GM06990 (cell line): ENCODE results near the gene ZNF524.

Experiments
- DNase-seq: peaks from one replicate; pipeline ENCODE4 v3.0.0-alpha.2; 2011; ENCODE audit not compliant: insufficient read length; ENCODE audit errors: extremely low read depth
- H3K27me3 ChIP-seq: replicated peaks from 2 replicates; pipeline ENCODE4 v1.6.0; 2011; ENCODE audit warnings: low read length; ENCODE audit not compliant: control insufficient read depth, insufficient read depth
- H3K36me3 ChIP-seq: 2 replicates; pipeline ENCODE4 v1.5.1; 2011; ENCODE audit warnings: low read length; ENCODE audit not compliant: control insufficient read depth, insufficient read depth
- H3K4me3 ChIP-seq: replicated peaks from 2 replicates; pipeline ENCODE4 v1.5.1; 2011; ENCODE audit warnings: low read depth, mild to moderate bottlenecking, control low read depth, low read length
- CTCF ChIP-seq: IDR thresholded peaks from 2 replicates; pipeline ENCODE4 v1.5.1; 2011; ENCODE audit warnings: low read length, control low read depth, mild to moderate bottlenecking, inconsistent platforms; ENCODE audit not compliant: insufficient read depth, poor library complexity, severe bottlenecking

Gene ZNF524

DNA sequence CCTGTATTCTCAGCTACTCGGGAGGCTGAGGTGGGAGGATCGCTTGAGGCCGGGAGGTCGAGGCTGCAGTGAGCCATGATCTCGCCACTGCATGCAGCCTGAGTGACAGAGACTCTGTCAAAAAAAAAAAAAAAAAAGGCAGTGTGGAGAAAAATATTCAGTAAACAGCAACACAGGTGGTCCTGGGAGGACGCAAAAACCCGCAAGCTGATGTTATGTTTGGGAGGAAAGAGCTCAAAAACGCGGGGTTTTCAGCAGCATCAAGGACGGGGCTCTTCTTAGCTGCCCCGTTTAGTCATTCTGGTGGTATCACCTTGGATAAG, 24.9 kb downstream of the ZNF524 start:
- no peaks in the 10 kb centered on the region; the same call in 1 of the 2 replicates for H3K36me3 ChIP-seq
- TF ChIP-seq CTCF: no peak
- H3K27me3 ChIP-seq: no peaks in the 10 kb centered on the region
- no peak for DNase-seq
- peak overlapping the region; percentile 79 for H3K4me3 ChIP-seq

DNA sequence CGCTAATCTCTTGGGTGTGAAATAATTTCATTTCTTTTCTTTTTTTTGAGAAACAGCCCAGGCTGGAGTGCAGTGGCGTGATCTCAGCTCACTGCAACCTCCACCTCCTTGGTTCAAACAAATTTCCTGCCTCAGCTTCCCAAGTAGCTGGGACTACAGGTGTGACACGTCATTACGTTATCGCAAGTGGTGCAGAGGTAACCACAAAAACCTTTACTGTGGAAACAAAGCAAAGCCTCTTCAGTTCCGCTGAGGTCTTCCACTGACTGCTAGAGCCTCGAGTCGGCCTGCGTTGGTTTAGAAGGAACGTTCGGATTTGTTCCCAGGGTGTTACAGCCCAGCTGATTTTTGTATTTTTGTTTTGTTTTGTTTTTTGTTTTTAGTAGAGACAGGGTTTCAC, 26.3 kb downstream of the ZNF524 start:
- Histone ChIP-seq H3K27me3 (no peaks in the 10 kb centered on the region), H3K36me3 (no peaks in the 10 kb centered on the region; the same call in 1 of the 2 replicates), H3K4me3 (no peak overlapping the region)
- DNase-seq: no peak
- no peak for TF ChIP-seq CTCF

DNA sequence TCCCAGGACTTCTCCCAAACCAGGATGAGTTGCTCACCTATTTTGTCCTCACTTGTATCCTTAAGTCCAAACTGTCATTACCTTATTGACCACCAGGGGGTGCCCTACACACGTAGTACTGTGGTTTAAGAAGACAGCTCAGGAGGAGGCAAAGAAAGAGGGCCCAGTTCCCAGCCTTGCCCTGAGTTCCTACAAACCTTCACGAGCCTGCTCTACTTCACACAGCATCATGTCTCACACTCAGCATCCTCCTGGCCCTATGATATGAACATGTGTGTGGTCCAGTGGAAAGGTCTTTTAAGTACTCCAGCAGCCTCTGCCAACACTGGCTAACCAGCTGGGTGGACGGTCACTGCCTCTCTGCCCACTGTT, 32.4 kb downstream of the ZNF524 start:
- Histone ChIP-seq H3K27me3 (no peaks in the 10 kb centered on the region), H3K36me3 (no peaks in the 10 kb centered on the region; the same call in 1 of the 2 replicates), H3K4me3 (no peak overlapping the region)
- peak; percentile 73 for TF ChIP-seq CTCF
- no peak for DNase-seq

GRCh38 chr19:55633861-55634260, 33.8 kb downstream of the ZNF524 start:
- DNase-seq: no peak
- no peaks in the 10 kb centered on the region for H3K27me3 ChIP-seq
- no peaks in the 10 kb centered on the region; the same call in 1 of the 2 replicates for H3K36me3 ChIP-seq
- peak overlapping the region; percentile 99; the same call in 1 of the 2 replicates for H3K4me3 ChIP-seq
- no peak for TF ChIP-seq CTCF

DNA sequence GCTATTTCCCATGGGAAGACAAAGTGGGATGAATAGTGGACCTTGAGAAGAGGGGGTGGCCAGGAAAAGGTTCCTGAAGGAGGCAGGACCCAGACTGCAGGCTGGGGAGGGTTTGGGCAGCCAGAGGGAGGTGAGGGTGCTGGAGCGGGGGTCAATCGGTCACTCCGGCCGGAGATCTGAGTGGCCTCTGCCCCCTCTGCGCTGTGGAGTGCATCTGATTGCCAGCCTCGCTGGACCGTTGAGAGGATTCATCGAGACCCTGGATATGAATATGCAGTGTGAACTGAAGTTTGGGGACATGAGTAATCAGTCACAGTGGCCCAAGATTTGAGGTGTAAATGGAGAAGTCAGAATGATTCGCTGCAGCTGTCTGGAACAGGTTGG, 35.2 kb downstream of the ZNF524 start:
- Histone ChIP-seq H3K4me3 (peak overlapping the region; percentile 99), H3K27me3 (no peaks in the 10 kb centered on the region), H3K36me3 (no peaks in the 10 kb centered on the region; the same call in 1 of the 2 replicates)
- no peak for TF ChIP-seq CTCF
- no peak for DNase-seq

GRCh38 chr19:55635856-55636440, 35.9 kb downstream of the ZNF524 start:
- H3K4me3 ChIP-seq: peak overlapping the region; percentile 99
- H3K36me3 ChIP-seq: no peaks in the 10 kb centered on the region; the same call in 1 of the 2 replicates
- no peak for DNase-seq
- TF ChIP-seq CTCF: no peak
- H3K27me3 ChIP-seq: no peaks in the 10 kb centered on the region
